NCI-H524 treated with DMSO at 0.1 percent for 48 hours (cell line): ENCODE data around the gene TMEM204.

ENCODE experiments used
- DNase-seq: peaks from one replicate; lab custom pipeline; 2025; lab: John Stamatoyannopoulos, UW

TMEM204 gene

GRCh38 chr16:1523581-1524245 lies 9.8 kb upstream of the TMEM204 start:
- DNase-seq = no peak

GRCh38 chr16:1524366-1524765 lies 9.1 kb upstream of the TMEM204 start:
- no peak for DNase-seq

- DNase-seq = no peak
Observed at GRCh38 chr16:1525871-1526607, 7.4 kb upstream of the TMEM204 start.

GRCh38 chr16:1526608-1527555 lies 6.6 kb upstream of the TMEM204 start:
- DNase-seq = no peak

- DNase-seq = no peak
Observed at GRCh38 chr16:1527836-1528811, 5.3 kb upstream of the TMEM204 start.

- no peak for DNase-seq
Observed at GRCh38 chr16:1528921-1529537, 4.4 kb upstream of the TMEM204 start.

- no peak for DNase-seq
Observed at GRCh38 chr16:1530349-1530882, 3.0 kb upstream of the TMEM204 start.

- no peak for DNase-seq
Observed at GRCh38 chr16:1530883-1531637, 2.4 kb upstream of the TMEM204 start.

- DNase-seq = no peak
Observed at GRCh38 chr16:1531638-1531910, 1.9 kb upstream of the TMEM204 start.

- DNase-seq = no peak
Observed at GRCh38 chr16:1532081-1532760, 1.2 kb upstream of the TMEM204 start.

GRCh38 chr16:1532771-1533170 lies 695 bp upstream of the TMEM204 start:
- no peak for DNase-seq

GRCh38 chr16:1534021-1535020 lies 855 bp downstream of the TMEM204 start:
- no peak for DNase-seq

GRCh38 chr16:1535391-1536291 lies 2.2 kb downstream of the TMEM204 start:
- DNase-seq = no peak

GRCh38 chr16:1536601-1537000 lies 3.1 kb downstream of the TMEM204 start:
- no peak for DNase-seq

- DNase-seq = no peak
Observed at GRCh38 chr16:1537138-1537577, 3.7 kb downstream of the TMEM204 start.

- DNase-seq = no peak
Observed at GRCh38 chr16:1537763-1538289, 4.4 kb downstream of the TMEM204 start.
